Gastrocnemius medialis (tissue), 4 donors: Measurements from ENCODE around the gene LARGE1.

ENCODE experiments used
- CTCF ChIP-seq, 5 experiments: fragments of 450-650 bp in 3 of 5; fragments of 200-600 bp in 2 of 5; sonication (generic) in 2 of 5; IDR thresholded peaks in 4 of 5; conservative IDR thresholded peaks in 1 of 5; 1 replicate in 4 of 5; 2 replicates in 1 of 5; pipeline ENCODE4 v1.5.1; 2016 to 2019; ENCODE audit warnings: antibody characterized with exemption in 5 of 5, mild to moderate bottlenecking in 3 of 5, moderate library complexity in 3 of 5
- POLR2A ChIP-seq, 2 donors: fragments of 450-650 bp; IDR thresholded peaks; one replicate each; pipeline ENCODE4 v1.6.1; 2017; ENCODE audit warnings: antibody characterized with exemption in 2 of 2, mild to moderate bottlenecking in 2 of 2, moderate library complexity in 2 of 2

GRCh38 chr22:33599596-33599995 is 320.7 kb downstream of the LARGE1 start:
- TF ChIP-seq CTCF (IDR thresholded peaks at IDR 0.05 in 4 of 5, conservative IDR thresholded peaks at IDR 0.05 in 1 of 5) (no peak), POLR2A (IDR thresholded peaks at IDR 0.05) (no peak)
